SK-N-SH treated with all-trans-retinoic acid at 6 μM for 48 hours (cell line): ENCODE measurements around the gene CHD1L.

ENCODE experiments used
- CREB5 ChIP-seq: fragments of 250-450 bp; sonication (Bioruptor Pico); IDR thresholded peaks from 2 replicates; pipeline ENCODE4 v1.5.1; 2020; ENCODE audit warnings: low read depth, mild to moderate bottlenecking, moderate library complexity
- ESRRG ChIP-seq: fragments of 250-450 bp; sonication (Bioruptor Pico); IDR thresholded peaks from 2 replicates; pipeline ENCODE4 v1.6.1; 2021; ENCODE audit warnings: mild to moderate bottlenecking
- ISL1 ChIP-seq: fragments of 250-450 bp; sonication (Bioruptor Pico); IDR thresholded peaks from 2 replicates; pipeline ENCODE4 v2.1.2; 2022; ENCODE audit warnings: mild to moderate bottlenecking, moderate library complexity
- PPARA ChIP-seq: fragments of 250-450 bp; sonication (Bioruptor Pico); IDR thresholded peaks from 2 replicates; pipeline ENCODE4 v1.5.0; 2020; ENCODE audit warnings: mild to moderate bottlenecking, borderline replicate concordance
- RARB ChIP-seq: fragments of 250-450 bp; sonication (Bioruptor Pico); IDR thresholded peaks from 2 replicates; pipeline ENCODE4 v1.8.0; 2021; ENCODE audit warnings: mild to moderate bottlenecking, moderate library complexity
- ZC3H10 ChIP-seq: fragments of 250-450 bp; sonication (Bioruptor Pico); IDR thresholded peaks from 2 replicates; pipeline ENCODE4 v1.5.1; 2021; ENCODE audit warnings: mild to moderate bottlenecking, moderate library complexity
- ZFP3 ChIP-seq: fragments of 250-450 bp; sonication (Bioruptor Pico); IDR thresholded peaks from 2 replicates; pipeline ENCODE4 v1.5.0; 2020; ENCODE audit warnings: mild to moderate bottlenecking, moderate library complexity
- TF ChIP-seq, protein P1 (sequence below): fragments of 250-450 bp; sonication (Bioruptor Pico); IDR thresholded peaks from 2 replicates; pipeline ENCODE4 v1.8.0; 2020; ENCODE audit warnings: mild to moderate bottlenecking, moderate library complexity, borderline replicate concordance

GRCh38 chr1:147201276-147201675 lies 41.2 kb upstream of the CHD1L start:
- no peak for TF ChIP-seq PPARA (CRISPR knock-in tag)
- no peak for TF ChIP-seq ZFP3 (CRISPR knock-in tag)
- TF ChIP-seq RARB: no peak
- no peak for TF ChIP-seq ISL1
- no peak for TF ChIP-seq CREB5
- no peak for TF ChIP-seq ESRRG (CRISPR knock-in tag)
- TF ChIP-seq, protein P1, sequence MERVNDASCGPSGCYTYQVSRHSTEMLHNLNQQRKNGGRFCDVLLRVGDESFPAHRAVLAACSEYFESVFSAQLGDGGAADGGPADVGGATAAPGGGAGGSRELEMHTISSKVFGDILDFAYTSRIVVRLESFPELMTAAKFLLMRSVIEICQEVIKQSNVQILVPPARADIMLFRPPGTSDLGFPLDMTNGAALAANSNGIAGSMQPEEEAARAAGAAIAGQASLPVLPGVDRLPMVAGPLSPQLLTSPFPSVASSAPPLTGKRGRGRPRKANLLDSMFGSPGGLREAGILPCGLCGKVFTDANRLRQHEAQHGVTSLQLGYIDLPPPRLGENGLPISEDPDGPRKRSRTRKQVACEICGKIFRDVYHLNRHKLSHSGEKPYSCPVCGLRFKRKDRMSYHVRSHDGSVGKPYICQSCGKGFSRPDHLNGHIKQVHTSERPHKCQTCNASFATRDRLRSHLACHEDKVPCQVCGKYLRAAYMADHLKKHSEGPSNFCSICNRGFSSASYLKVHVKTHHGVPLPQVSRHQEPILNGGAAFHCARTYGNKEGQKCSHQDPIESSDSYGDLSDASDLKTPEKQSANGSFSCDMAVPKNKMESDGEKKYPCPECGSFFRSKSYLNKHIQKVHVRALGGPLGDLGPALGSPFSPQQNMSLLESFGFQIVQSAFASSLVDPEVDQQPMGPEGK (CRISPR knock-in tag): no peak
- no peak for TF ChIP-seq ZC3H10 (CRISPR knock-in tag)
